PC-3 (cell line): ENCODE measurements around the gene TARBP1. TPM values are rescaled to one million over a fixed set of nuclear protein-coding genes. Genes with fewer than 3 reads are reported as not detected.

ENCODE experiments used
- ATAC-seq: fragments of 200-7000 bp; cut with Tn5 transposase; 2 replicates; pipeline ENCODE4 v1.9.1; 2020; ENCODE audit warnings: mild to moderate bottlenecking, moderate library complexity
- Bru-seq: library from RNA; stranded (reverse); fragments of 400-500 nt; gene quantifications from one replicate; lab custom pipeline; 2021; lab: Mats Ljungman, UMichigan
- BruChase-seq, 2 experiments: library from RNA; stranded (reverse); fragments of 400-500 nt; gene quantifications; one replicate each; lab custom pipeline; 2021; lab: Mats Ljungman, UMichigan
- BruUV-seq: library from RNA; stranded (reverse); fragments of 400-500 nt; replicated peaks from 2 replicates; lab custom pipeline; 2021; lab: Mats Ljungman, UMichigan
- CTCF ChIA-PET: fragments of 300-600 bp; sonication (Branson Sonifier 250); formaldehyde crosslinking; loops from one replicate; lab custom pipeline; 2022; ENCODE audit warnings: antibody characterized with exemption; lab: Charles Lee
- POLR2A ChIA-PET: fragments of 300-600 bp; sonication (Branson Sonifier 250); formaldehyde crosslinking; loops from one replicate; lab custom pipeline; 2022; ENCODE audit warnings: antibody characterized with exemption; ENCODE audit not compliant: unreplicated experiment; lab: Charles Lee
- DNase-seq: peaks from one replicate; pipeline ENCODE4 v3.0.0-alpha.2; 2015
- H2AFZ ChIP-seq: fragments of 300-600 bp; sonication (generic); 2 replicates; pipeline ENCODE4 v1.6.0; 2016; ENCODE audit warnings: antibody characterized with exemption, low read length
- H3F3A ChIP-seq: fragments of 300-600 bp; sonication (generic); one replicate; pipeline ENCODE4 v1.6.0; 2017; ENCODE audit warnings: antibody characterized with exemption, low read length, control low read depth, mild to moderate bottlenecking; ENCODE audit not compliant: unreplicated experiment
- H3K27ac ChIP-seq: fragments of 300-600 bp; sonication (generic); 2 replicates; pipeline ENCODE4 v1.5.1; 2016; ENCODE audit warnings: mild to moderate bottlenecking, low read length
- H3K27me3 ChIP-seq: fragments of 300-600 bp; sonication (generic); 2 replicates; pipeline ENCODE4 v1.6.1; 2016; ENCODE audit warnings: low read length, mixed read lengths
- H3K36me3 ChIP-seq: fragments of 300-600 bp; sonication (generic); 2 replicates; pipeline ENCODE4 v1.6.1; 2016; ENCODE audit warnings: low read depth, mixed run types, low read length, mixed read lengths
- H3K4me1 ChIP-seq: fragments of 300-600 bp; sonication (generic); 2 replicates; pipeline ENCODE4 v1.5.1; 2016; ENCODE audit warnings: low read length; ENCODE audit not compliant: insufficient read depth
- H3K4me2 ChIP-seq: fragments of 300-600 bp; sonication (generic); 2 replicates; pipeline ENCODE4 v1.6.0; 2016; ENCODE audit warnings: low read length
- H3K4me3 ChIP-seq: fragments of 300-600 bp; sonication (generic); 2 replicates; pipeline ENCODE4 v1.5.1; 2016; ENCODE audit warnings: mild to moderate bottlenecking, low read length, mixed read lengths
- H3K79me2 ChIP-seq: fragments of 300-600 bp; sonication (generic); 2 replicates; pipeline ENCODE4 v1.6.1; 2017; ENCODE audit warnings: low read length, mixed read lengths
- H3K9ac ChIP-seq: fragments of 300-600 bp; sonication (generic); 2 replicates; pipeline ENCODE4 v1.6.0; 2016; ENCODE audit warnings: mild to moderate bottlenecking, low read length
- H3K9me2 ChIP-seq: fragments of 300-600 bp; sonication (generic); replicated peaks from 2 replicates; pipeline ENCODE4 v1.6.1; 2016; ENCODE audit warnings: mixed run types, low read length, mixed read lengths
- H3K9me3 ChIP-seq: fragments of 300-600 bp; sonication (generic); 2 replicates; pipeline ENCODE4 v1.6.1; 2016; ENCODE audit warnings: low read length, mixed read lengths
- H4K20me1 ChIP-seq: fragments of 300-600 bp; sonication (generic); 2 replicates; pipeline ENCODE4 v1.6.1; 2016; ENCODE audit warnings: low read length, mixed read lengths
- CTCF ChIP-seq: fragments of 300-600 bp; sonication (generic); conservative IDR thresholded peaks from 2 replicates; pipeline ENCODE4 v1.5.1; 2017; ENCODE audit warnings: antibody characterized with exemption, low read depth, mild to moderate bottlenecking, low read length
- EZH2 ChIP-seq: fragments of 300-600 bp; sonication (generic); IDR thresholded peaks from one replicate; pipeline ENCODE4 v1.6.1; 2017; ENCODE audit warnings: antibody characterized with exemption, mild to moderate bottlenecking, low read length; ENCODE audit not compliant: unreplicated experiment
- EZH2phosphoT487 ChIP-seq: fragments of 300-600 bp; sonication (generic); IDR thresholded peaks from 2 replicates; pipeline ENCODE4 v1.6.1; 2018; ENCODE audit warnings: mild to moderate bottlenecking, antibody characterized with exemption, low read length, borderline replicate concordance
- intact Hi-C: fragments of 100-400 bp; cut with micrococcal nuclease; formaldehyde crosslinking; loops from 2 replicates; pipeline ENCODE4 v1.9.0; 2023
- long read RNA-seq: library from polyadenylated mRNA; unstranded; transcript quantifications from one replicate; pipeline ENCODE4 v2.0.0, GENCODE V29; 2021; ENCODE audit not compliant: unreplicated experiment
- total RNA-seq: library from RNA; depleted of rRNA; stranded (reverse); fragments of >200 nt; gene quantifications from 2 replicates; pipeline ENCODE4 v1.2.3, GENCODE V29; 2014; rRNA removed

The TARBP1 gene, protein sequence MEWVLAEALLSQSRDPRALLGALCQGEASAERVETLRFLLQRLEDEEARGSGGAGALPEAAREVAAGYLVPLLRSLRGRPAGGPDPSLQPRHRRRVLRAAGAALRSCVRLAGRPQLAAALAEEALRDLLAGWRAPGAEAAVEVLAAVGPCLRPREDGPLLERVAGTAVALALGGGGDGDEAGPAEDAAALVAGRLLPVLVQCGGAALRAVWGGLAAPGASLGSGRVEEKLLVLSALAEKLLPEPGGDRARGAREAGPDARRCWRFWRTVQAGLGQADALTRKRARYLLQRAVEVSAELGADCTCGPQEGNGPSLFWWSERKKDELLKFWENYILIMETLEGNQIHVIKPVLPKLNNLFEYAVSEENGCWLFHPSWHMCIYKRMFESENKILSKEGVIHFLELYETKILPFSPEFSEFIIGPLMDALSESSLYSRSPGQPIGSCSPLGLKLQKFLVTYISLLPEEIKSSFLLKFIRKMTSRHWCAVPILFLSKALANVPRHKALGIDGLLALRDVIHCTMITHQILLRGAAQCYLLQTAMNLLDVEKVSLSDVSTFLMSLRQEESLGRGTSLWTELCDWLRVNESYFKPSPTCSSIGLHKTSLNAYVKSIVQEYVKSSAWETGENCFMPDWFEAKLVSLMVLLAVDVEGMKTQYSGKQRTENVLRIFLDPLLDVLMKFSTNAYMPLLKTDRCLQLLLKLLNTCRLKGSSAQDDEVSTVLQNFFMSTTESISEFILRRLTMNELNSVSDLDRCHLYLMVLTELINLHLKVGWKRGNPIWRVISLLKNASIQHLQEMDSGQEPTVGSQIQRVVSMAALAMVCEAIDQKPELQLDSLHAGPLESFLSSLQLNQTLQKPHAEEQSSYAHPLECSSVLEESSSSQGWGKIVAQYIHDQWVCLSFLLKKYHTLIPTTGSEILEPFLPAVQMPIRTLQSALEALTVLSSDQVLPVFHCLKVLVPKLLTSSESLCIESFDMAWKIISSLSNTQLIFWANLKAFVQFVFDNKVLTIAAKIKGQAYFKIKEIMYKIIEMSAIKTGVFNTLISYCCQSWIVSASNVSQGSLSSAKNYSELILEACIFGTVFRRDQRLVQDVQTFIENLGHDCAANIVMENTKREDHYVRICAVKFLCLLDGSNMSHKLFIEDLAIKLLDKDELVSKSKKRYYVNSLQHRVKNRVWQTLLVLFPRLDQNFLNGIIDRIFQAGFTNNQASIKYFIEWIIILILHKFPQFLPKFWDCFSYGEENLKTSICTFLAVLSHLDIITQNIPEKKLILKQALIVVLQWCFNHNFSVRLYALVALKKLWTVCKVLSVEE (N-terminal part only)
- 15.1 and 27.7 TPM in 2 replicates for total RNA-seq
- percentile 68 among the genes with signal in this experiment for Bru-seq, nascent RNA
- percentile 61 among the genes with signal in this experiment for BruChase-seq, experiment 1, labeled RNA remaining after a 6-hour chase
- BruChase-seq, experiment 2, labeled RNA remaining after a 2-hour chase, result percentile 69 among the genes with signal in this experiment
- long read RNA-seq, full-length matches to known transcripts, result 8 of 52 reads
- long read RNA-seq, partial matches to known transcripts, result 14 of 52 reads
- long read RNA-seq, other reads (novel, unspliced or antisense), result 30 of 52 reads

DNA sequence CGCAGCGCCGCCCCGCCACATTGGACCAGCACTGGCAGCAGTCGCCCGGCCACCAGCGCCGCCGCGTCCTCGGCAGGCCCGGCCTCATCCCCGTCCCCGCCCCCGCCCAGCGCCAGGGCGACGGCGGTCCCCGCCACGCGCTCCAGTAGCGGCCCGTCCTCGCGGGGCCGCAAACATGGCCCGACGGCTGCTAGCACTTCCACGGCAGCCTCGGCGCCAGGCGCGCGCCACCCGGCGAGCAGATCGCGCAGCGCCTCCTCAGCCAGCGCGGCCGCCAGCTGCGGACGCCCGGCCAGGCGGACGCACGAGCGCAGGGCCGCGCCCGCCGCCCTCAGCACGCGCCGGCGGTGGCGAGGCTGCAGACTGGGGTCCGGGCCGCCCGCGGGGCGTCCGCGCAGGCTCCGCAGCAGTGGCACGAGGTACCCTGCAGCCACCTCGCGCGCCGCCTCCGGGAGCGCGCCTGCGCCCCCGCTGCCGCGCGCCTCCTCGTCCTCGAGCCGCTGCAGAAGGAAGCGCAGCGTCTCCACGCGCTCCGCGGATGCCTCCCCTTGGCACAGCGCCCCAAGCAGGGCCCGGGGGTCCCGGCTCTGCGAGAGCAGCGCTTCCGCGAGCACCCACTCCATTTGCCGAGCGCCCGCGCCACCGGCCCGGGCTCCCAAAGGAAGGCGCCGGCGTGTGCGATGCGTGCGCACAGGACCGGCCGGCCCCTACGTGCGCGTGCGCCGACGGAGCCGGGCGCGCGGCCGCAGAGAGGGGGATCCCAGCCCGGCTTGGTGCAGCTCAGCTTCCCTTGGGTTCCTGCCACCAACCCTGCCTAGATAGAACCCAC, at the start of gene TARBP1:
Gene TARBP1 (minus strand): TSS at position 699 of the 829 bp plus-strand sequence. CDS start 76 bp downstream, at position 623.
- peak within 1 kb of the TSS; percentile 84 for H3K4me3 ChIP-seq
- no TSS peak for BruUV-seq
- TF ChIP-seq EZH2 (no peak), EZH2phosphoT487 (peak; percentile 83)
- DNase-seq, result peak; percentile 71
- peak; percentile 74 for ATAC-seq
- peaks cover 11% of the 10 kb centered on the region for H3K4me1 ChIP-seq
- H3F3A ChIP-seq, result no peaks in the 10 kb centered on the region
- ChIA-PET CTCF (no interaction called here), POLR2A (interaction anchor here (0.6 kb wide), 1 partner anchor 1262 kb away, joined by 10 read pairs; no protein-coding TSS in a partner anchor)
- peak within 1 kb of the TSS; percentile 59 for H3K9ac ChIP-seq
- intact Hi-C loops, result no loop called here
- peaks cover 43% of the 10 kb centered on the region for H3K79me2 ChIP-seq
- H3K27ac ChIP-seq, result no peak within 1 kb of the TSS
- H2AFZ ChIP-seq, result peak within 1 kb of the TSS; percentile 71
- H3K9me3 ChIP-seq, result no peaks in the 10 kb centered on the region
- H3K36me3 ChIP-seq, result no peaks in the 10 kb centered on the region
- peak within 1 kb of the TSS; percentile 87 for H3K4me2 ChIP-seq
- H3K27me3 ChIP-seq, result no peaks in the 10 kb centered on the region
- H4K20me1 ChIP-seq, result no peaks in the 10 kb centered on the region
- H3K9me2 ChIP-seq, result no peaks in the 10 kb centered on the region

DNA sequence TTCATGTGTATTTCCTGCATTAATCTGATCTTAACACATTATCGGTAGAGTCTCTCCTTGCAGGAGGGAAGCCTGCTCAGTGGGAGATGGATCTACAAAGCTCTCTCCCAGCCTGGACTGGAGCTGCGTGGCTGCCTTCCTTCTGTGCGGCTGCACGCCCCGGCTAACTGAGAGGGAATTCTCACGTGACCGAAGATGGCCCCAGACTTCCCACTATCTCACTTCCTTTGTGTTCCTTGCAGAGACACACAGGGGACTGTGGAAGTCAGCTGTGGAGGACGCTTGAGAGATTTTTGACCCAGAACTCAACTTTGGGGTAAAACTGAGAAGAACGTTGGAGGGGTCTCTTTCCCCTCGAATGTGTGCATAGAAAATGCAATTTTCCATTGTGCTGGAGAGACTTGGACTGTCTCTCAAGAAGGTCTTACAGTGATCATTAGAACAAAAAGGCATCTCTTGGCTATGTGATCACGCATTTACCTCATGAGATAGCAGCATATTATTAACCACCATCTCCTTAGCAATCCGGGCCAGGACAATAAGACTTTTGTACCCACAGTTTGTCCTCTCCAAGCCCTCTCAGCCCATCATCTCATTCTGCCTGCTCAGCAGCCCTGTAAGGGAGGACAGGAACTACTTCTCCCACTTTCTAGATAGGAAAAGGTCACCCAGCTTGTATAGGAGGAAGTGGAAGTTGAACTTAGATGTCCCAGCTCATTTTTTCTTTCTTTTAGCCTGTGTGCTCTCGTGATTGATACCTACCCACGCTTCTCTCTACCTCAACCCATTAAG, 49.3 kb upstream of the TARBP1 start:
- intact Hi-C loops, result no loop called here
- Histone ChIP-seq H4K20me1 (no peaks in the 10 kb centered on the region), H3K4me3 (no peak overlapping the region), H3K9me2 (no peaks in the 10 kb centered on the region), H3K36me3 (no peaks in the 10 kb centered on the region), H3K79me2 (no peaks in the 10 kb centered on the region), H3K27me3 (no peaks in the 10 kb centered on the region), H2AFZ (no peak overlapping the region), H3K4me1 (peaks cover 23% of the 10 kb centered on the region), H3K9me3 (no peaks in the 10 kb centered on the region), H3F3A (no peaks in the 10 kb centered on the region), H3K4me2 (no peak overlapping the region), H3K27ac (no peak overlapping the region), H3K9ac (no peak overlapping the region)
- no peak for DNase-seq
- no peak for ATAC-seq
- POLR2A ChIA-PET, result no interaction called here
- CTCF ChIA-PET, result no interaction called here
- TF ChIP-seq EZH2phosphoT487 (no peak), EZH2 (no peak), CTCF (no peak)
- BruUV-seq, result no TSS peak
